SK-N-MC (cell line): ENCODE data around the gene PHPT1.

Experiments used
- EZH2 ChIP-seq: fragments of 200-600 bp; sonication (generic); IDR thresholded peaks from one replicate; pipeline ENCODE4 v1.6.1; 2017; ENCODE audit warnings: antibody characterized with exemption
- POLR2AphosphoS5 ChIP-seq: IDR thresholded peaks from 2 replicates; pipeline ENCODE4 v1.6.1; 2012; ENCODE audit warnings: mild to moderate bottlenecking, low read depth, low read length, borderline replicate concordance

GRCh38 chr9:136867917-136868316, 18.7 kb downstream of the PHPT1 start:
- TF ChIP-seq EZH2 (no peak), POLR2AphosphoS5 (no peak)
